ENCODE data around the gene IL36B.
"Not testable (repeated sequence)": the region's sequence is repeated elsewhere in the genome, so short reads cannot be mapped to it uniquely, and the experiment has no call there.

IL36B gene

GRCh38 chr2:113052396-113052917 is at the start of gene IL36B:
IL36B (minus strand) TSS chr2:113052867.
- DNase-seq, result no peak

GRCh38 chr2:113102133-113102532 is 49.5 kb upstream of the IL36B start:
- no peak for DNase-seq

GRCh38 chr2:113098532-113098931 is 45.9 kb upstream of the IL36B start:
- DNase-seq, result no peak

DNA sequence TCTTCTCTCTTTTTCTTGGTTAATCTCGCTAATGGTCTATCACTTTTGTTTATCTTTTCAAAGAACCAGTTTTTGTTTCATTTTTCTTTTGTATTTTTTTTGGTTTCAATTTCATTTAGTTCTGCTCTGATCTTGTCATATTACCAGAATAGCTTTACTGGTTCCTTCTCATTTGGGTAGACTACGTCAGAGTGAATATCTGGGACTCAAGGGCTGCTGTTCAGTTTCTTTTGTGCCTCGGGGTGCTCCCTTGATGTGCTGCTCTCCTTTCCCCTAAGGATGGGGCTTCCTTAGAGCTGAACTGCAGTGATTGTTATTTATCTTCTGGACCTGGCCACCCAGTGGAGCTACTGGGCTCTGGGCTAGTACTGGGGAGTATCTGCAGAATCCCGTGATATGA is 45.4 kb upstream of the IL36B start:
- no peak for DNase-seq

DNA sequence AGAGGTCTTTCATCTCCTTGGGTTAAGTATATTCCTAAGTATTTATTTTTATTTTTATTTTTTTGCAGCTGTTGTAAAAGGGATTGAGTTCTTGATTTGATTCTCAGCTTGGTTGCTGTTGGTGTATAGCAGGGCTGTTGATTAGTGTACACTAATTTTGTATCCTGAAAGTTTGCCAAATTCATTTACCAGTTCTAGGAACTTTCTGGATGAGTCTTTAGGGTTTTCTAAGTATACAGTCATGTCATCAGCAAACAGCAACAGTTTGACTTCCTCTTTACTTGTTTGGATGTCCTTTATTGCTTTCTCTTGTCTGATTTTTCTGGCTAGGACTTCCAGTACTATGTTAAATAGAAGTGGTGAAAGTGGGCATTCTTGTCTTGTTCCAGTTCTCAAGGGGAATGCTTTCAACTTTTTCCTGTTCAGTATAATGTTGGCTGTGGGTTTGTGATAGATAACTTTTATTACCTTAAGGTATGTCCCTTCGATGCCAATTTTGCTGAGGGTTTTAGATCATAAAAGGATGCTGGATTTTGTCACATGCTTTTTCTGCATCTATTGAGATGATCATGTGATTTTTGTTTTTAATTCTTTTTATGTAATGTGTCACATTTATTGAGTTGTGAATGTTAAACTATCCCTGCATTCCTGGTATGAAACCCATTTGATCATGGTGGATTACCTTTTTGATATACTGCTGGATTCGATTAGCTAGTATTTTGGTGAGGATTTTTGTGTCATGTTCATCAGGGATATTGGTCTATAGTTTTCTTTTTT is 44.4 kb upstream of the IL36B start:
- not testable (repeated sequence) for DNase-seq

DNA sequence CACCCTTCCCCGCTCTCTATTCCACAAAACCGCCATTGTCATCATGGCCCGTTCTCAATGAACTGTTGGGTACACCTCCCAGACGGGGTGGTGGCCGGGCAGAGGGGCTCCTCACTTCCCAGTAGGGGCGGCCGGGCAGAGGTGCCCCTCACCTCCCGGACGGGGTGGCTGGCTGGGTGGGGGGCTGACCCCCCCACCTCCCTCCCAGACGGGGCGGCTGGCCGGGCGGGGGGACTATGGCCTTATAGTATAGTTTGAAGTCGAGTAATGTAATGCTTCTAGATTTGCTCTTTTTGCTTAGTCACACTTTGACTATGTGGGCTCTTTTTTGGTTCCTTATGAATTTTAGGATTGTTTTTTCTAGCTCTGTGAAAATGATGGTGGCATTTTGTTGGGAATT is 43.6 kb upstream of the IL36B start:
- not testable (repeated sequence) for DNase-seq

- no peak for DNase-seq
Measured at GRCh38 chr2:113093613-113093977, 40.9 kb upstream of the IL36B start.

DNA sequence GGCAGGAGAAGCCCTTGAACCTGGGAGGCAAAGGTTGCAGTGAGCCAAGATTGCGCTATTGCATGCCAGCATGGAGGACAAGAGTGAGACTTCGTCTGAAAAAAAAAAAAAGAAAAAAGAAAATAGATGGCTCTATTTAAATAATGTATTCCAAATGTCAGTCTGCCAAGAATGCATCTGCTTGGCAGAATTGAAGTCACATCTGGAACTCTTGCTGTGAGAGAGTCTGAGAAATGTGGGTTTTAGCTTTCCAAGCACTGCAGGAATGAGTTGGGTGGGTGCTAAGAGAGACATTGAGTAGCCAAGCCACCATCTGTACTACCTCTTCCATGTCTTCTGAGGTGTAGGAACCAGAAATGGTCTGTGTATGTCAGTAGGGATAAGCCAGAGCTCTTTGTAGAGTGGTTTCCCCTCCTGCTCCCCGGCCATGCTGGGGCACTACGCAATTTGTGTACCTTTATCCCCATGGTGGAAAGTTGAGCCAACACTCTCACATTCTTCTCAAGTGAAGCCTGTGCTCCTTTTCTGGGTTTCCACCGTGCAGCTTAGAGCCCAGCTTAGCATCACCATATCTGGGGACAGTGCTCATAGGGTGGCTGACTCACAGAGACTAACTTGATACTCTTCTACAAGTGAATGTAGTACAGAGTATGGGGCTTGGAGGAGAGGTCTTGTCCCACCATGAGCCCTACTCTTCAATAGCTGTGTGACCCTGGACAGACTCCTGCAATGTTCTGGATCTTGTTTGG is 40.4 kb upstream of the IL36B start:
- no peak for DNase-seq

- DNase-seq, result no peak
Measured at GRCh38 chr2:113091231-113091896, 38.7 kb upstream of the IL36B start.

- DNase-seq, result peak; percentile 25
Measured at GRCh38 chr2:113089916-113090315, 37.2 kb upstream of the IL36B start.

DNA sequence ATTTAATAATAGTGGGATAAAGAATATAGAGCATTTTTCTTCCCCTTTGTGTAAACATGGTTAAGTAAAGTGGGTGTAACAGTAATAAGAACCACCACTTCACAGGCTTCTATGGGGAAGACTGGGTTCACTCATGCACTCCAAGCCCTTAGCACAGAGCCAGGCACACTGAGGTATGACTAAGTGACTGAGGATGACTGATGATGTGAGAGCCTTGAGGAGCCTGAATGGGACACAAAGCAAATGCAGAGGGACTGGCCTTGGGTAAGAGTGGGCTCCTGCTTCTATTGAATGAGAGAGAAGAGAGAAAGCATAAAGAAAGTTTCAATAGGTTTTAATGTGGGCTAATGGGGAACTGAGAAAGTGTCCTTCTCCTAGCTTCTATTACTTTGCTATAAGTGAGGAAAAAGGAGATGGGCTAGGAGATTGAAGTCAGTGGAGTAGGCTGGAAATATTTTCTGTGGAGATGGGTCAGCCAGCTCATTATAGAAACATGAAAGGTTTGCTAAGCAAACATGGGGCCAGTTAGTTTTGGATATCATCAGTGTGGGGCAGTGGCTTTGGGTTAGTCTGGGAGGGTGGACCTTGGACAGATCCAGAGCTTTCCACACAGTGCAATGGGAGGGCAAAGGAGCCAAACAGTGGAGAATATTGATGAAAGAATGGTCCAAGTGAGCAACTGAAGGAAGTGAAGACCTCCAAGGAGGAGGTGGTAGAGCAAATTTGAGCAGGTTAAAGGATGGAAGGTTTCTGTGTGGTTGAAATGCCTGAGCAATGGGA is 35.7 kb upstream of the IL36B start:
- no peak for DNase-seq

DNA sequence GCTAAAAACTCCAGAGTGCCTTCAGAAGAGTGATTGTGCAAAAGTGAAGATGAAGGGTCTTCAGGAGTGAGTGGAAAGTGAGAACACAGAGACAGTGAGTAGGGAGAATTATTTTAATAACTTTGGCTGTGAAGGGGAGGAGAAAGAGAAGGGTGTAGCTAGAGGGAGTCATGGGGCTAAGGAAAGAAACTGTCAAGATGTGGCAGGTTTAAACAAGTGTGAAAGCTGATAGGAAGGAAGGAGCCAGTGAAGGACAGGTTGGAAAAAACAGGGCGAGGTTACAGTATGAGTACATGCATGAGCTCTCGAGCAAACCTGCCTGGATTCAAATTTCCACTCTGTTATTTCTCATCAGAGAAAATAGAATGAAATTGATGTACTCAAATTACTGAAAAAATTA is 32.9 kb upstream of the IL36B start:
- DNase-seq, result peak; percentile 8

- peak; percentile 71 for DNase-seq
Measured at GRCh38 chr2:113084249-113085000, 31.8 kb upstream of the IL36B start.

GRCh38 chr2:113083296-113083695 is 30.6 kb upstream of the IL36B start:
- peak; percentile 3 for DNase-seq

DNA sequence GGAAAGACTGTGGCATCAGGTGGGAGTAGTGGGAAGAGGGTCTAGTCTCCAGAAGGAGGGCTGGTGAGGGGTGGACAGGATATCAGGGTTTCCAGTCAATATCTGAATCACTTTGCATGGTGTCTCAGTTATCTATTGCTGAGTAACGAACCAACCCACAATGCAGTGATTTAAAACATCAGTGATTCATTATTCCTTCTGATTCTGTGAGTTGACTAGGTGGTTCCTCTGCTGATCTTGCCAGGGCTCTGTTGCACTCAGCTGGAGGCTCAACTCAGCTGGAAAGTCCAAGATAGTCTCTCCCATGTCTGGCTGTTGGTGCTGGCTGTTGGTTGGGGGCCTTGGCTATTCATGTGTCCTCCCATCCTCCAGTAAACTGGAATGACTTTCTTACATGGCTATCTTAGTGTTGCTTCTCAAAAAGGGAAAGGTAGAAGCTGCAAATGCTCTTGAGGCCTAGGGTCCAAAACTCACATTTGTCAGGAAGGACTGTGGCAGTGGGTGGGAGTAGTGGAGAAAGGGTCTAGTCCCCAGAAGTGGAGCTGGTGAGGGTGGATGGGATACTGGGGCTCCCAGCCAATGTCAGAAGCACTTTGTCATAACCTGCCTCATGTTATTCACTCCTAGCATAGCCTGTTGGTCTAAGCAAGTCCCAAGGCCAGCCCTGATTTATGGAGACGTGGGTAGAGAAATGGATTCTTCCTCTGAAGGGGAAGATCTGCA is 29.0 kb upstream of the IL36B start:
- no peak for DNase-seq

- peak; percentile 66 for DNase-seq
Measured at GRCh38 chr2:113080134-113080533, 27.5 kb upstream of the IL36B start.

DNA sequence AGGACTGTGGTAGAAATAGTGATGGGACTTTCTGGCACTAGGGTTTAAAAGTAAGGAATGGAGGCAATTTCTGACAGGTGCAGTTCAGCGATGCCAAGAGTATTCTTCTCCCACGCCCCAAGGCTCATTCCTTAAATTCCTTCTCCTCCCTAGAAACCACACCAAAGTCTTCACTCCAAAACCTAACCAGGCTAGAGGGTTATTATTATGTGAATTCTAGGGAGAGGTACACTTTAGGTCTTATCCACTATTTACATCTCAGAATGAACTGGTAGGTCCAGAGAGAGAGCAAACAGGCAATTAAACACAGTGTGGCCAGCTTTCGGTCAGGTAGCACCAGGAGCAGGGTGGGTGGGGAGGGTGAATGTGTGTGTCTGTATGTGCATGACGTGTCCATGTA is 26.5 kb upstream of the IL36B start:
- DNase-seq, result no peak

DNA sequence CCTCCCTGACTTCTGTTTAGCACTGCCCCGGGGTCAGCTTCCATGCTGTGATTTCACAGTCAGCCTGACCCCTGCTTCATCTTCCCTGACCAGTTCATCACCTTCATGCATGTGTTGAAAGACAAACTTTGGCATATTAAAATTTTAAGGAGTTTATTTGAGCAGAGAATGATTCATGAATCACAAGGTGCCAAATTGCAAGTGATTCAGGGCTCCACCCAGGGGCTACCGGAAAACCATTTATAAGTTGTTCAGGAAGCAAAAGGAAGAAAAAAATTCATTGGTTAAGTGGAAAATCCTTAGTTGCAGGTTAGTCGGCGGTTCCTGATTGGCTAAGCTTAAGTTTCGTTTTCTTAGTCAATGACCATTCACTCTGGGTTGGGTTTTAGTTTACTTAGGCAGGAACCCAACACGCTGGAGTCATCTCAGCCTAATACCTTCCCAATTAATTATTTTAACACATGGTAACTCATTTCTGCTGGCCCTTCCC is 25.7 kb upstream of the IL36B start:
- DNase-seq, result no peak

DNA sequence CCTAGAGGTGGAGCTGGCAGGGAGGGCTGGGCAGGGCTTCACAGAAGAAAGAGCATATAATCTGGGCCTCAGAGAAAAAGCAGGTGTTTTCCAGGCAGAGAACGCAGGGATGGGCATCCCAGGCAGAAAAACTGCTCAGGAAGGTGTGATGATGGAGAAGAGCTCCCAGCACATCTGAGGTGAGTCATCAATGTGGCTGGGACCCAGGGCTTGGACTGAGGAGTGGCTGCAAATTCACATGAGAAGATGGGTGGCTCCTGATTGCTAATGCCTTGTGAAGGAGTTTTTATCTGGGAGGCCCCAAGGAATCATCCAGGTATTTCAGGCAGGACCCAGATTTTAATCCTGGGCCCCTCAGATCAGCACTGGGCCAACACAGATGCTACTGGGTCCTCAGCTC is 25.3 kb upstream of the IL36B start:
- DNase-seq, result no peak

GRCh38 chr2:113076954-113077669 is 24.4 kb upstream of the IL36B start:
- DNase-seq, result no peak

GRCh38 chr2:113075600-113075999 is 22.9 kb upstream of the IL36B start:
- DNase-seq, result no peak

All from hematopoietic multipotent progenitor cell treated with erythropoietin and hydrocortisone succinate and interleukin-3 and kit ligand, for 4 days (in vitro differentiated cells).